Measurements from ENCODE around the gene KCNJ2.

Gene KCNJ2
- total RNA-seq = 0 reads per million in 3 experiments

DNA sequence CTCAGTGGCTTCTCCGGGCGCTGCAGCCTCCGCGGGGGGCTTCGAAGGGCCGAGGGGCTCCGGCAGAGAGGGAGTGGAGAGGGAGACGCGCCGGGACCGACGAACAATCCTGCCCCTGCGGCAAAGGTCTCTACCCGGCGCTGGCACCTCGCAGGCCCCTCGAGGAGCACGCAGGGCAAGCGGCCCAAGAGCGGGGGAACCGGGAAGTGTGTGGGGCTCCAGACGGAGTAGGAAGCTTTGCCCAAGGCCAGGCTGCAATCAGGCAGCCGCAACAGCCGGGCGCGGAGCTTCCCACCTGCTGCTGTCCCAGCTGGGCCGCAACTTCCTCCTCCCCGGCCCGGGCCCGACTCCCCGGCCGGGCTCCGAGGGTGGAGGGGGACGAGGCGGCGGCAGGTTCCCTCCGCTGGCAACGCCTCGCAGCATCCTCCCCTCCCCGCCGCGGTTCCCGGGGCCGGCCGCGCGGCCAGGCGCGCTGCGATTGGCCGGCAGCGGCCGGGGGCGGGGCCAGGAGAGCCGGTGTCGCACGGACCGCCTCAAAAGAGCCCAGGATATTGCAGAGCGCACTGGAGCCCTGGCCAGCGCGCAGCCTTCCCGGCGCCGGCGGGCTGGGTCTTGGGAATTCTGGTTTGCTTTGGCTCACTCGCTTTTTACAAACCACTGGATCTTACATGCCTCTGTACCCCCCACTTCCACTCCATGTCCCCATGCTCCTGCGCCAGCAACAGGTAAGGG lies at the start of gene KCNJ2:
Gene KCNJ2 (plus strand): TSS at position 556 of the 732 bp plus-strand sequence. CDS start 5,508 bp downstream, outside the sequence.
- no peak for DNase-seq

DNA sequence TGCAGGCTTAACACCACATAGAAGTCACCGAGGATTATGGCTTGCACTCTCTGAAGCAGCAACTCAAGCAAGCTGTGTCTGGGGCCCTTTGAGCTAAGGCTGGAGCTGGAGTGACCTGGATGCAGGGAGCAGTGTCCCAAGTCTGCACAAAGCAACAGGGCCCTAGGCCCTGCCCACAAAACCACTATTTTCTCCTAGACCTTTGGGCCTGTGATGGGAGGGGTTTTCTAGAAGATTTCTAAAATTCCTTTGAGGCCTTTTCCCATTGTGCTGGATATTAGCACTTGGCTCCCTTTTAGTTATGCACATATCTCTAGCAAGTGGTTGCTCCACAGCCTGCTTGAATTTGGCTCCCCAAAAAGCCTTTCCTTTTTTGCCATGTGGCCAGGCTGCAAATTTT lies 49.8 kb upstream of the KCNJ2 start:
- no peak for DNase-seq

DNA sequence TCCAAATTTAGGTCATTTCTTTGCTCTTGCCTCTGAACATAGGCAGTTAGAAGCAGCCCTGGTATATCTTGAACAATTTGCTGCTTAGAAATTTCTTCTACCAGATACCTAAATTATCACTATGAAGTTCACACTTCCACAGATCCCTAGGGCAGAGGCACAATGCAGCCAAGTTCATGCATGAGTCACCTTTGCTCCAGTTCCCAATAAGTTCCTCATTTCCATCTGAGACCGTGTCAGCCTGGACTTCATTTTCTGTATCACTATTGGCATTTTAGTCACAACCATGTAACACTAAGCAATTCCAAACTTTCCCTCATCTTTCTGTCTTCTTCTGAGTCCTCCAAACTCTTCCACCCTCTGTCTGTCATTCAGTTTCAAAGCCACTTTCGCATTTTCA lies 49.3 kb upstream of the KCNJ2 start:
- DNase-seq = no peak

DNA sequence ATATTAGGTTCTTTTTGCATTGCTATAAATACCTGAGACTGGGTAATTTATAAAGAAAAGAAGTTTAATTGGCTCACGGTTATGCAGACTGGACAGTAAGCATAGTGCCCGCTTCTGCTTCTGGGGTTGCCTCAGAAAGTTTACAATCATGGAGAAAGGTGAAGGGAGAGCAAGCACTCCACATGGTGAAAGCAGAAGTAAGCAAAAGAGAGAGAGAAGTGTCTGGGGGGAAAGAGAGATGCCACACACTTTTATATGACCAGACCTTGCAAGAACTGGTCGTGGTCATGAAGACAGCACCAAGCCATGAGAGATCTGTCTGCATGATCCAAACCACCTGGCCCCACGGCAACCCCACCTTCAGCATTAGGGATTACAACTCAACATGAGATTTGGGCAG lies 48.9 kb upstream of the KCNJ2 start:
- DNase-seq = no peak

DNA sequence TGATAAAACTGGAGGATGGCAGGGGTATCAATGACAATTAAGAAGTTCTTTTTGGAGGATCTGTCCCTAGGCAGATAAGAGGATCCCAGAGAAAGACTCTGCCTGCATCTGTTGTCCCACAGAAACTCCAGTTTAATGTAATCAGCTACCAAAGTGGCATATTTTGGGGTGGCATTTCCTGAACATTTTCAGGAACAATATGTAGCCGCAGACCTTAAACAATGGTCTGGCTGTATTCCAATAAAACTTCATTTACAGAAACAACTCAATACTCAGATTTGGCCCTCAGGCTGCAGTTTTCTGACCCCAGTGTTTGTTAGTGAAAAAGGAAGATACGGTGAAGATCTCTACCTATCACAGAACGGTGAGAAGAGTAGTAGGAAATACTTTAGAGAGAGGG lies 48.2 kb upstream of the KCNJ2 start:
- DNase-seq = no peak

DNA sequence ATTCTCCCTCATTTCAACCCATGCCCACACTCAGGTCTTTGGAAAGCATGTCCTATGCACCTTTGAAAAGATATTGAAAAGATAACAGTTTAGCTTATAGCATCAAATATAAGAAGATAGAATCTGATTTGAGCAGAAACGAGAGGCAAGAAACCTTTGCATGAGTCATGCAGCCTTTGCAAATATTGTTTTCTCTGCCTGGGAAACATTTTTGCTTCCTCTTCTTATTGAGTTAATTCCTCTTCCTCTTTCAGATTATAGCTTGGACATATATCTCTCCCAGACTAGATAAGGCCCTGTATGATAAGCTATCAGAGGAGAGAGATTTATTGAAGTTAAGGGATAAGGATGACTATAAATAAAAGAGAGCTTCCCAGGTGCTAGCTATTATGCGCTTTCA lies 46.1 kb upstream of the KCNJ2 start:
- no peak for DNase-seq

DNA sequence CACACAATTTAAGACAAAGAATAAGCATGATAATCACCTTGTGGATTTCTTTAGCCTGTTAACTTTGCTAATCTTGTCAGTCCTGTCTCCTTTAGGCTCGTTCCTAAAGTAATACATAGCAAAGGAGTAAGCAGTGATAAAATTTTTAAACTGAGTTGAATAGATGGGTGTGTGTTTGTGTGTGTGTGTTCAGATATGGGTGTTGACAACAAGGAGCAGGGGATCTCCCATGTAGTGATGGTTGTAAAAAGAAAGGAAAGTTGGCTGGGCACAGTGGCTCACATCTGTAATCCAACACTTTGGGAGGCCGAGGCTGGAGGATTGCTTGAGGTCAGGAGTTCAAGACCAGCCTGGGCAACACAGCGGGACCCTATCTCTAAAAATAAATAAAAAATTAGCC lies 44.6 kb upstream of the KCNJ2 start:
- no peak for DNase-seq

DNA sequence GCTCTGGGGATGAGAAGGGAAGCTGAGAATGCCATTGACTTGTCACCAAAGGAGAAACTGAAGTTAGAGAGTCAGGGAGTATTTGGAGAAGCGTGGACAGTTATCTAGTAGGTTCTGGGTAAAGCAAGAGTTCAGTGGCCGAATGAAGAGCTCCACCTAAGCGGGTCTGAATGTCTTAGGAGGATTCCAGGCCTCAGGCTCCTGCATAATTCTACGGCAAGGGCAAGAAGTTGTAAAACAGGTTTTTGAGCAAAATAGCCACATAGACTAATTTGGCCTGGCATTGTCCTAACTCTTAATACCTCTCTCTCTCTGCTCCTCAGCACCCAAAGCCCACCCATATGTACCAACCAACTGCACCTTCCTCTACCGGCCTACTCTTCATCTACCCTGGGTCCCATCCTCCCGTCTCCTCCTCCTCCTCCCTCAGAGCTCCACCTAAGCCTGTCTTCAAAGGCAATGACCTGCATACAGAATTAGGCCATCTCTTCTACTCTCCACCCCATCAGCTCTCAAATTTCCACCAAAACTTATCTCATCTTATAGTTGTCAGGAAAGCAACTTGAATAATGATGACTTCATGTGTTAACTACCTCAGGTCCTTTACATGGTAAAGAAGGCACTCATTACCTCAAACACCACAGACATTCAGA lies 42.0 kb upstream of the KCNJ2 start:
- no peak for DNase-seq

DNA sequence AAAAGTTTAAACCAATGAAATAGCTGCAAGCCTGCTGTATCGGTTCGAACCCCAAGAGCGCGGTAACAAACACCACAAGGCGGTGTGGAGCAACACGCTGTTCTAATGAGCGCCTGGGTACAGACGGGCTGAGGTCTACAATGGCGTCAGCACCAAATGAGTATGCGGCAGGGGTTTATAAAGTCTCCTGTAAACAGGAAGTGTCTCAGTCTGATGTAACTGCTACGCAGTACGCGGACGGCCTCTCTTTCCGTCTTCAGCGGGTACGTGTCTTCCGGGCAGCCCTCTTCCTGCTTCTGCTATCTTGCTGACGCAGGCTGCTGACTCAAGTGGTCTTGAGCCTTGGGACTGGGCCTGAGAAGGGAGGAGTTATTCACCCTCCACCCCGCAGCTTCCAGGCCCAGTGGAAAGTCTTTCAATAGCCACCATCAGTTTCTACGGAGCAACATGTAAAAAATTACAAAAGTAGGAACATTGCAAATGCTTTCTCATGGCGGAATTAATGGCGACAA lies 40.5 kb upstream of the KCNJ2 start:
- DNase-seq = no peak

DNA sequence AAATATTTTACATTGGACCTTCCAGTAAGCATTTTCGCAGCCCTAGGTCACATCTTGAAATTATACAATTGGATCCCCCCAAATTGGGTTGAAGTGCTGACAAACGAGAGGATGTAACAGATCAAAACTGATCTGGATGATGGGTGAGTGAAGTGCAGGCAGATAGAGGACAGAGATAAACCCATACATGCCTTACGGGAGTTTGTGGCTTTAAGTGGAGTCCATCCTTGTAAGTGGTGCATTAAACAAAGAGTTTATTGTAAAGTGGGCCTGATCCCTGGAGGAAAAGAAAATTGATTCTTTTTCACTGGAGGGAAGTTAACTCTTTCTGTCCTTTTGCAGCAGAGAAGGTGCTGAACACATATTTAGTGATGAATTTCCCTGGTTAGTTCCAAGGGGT lies 39.0 kb upstream of the KCNJ2 start:
- DNase-seq = no peak

DNA sequence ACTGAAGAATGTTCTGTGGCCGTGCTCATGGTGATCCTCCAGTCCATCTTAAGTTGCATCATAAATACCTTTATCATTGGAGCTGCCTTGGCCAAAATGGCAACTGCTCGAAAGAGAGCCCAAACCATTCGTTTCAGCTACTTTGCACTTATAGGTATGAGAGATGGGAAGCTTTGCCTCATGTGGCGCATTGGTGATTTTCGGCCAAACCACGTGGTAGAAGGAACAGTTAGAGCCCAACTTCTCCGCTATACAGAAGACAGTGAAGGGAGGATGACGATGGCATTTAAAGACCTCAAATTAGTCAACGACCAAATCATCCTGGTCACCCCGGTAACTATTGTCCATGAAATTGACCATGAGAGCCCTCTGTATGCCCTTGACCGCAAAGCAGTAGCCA lies 36.8 kb upstream of the KCNJ2 start:
- DNase-seq = no peak

DNA sequence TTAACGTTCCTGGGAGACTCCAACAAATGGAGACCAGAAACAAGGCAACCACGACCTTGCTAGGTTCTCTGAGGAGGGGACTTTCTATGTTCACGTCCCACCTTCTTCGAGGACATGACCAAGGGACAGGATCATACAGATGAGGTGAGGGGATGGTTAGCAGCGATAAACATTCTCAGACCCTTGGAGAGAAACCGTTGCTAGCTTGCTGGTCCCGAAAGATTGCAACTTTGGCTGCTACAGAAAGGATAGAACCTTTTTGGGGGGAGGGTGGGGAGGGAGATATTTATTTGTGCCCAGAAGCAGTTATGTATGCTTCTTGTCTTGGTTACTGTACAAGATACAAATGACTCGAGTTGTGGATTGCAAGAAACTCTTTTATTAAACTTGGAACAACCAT lies 35.3 kb upstream of the KCNJ2 start:
- DNase-seq = no peak

DNA sequence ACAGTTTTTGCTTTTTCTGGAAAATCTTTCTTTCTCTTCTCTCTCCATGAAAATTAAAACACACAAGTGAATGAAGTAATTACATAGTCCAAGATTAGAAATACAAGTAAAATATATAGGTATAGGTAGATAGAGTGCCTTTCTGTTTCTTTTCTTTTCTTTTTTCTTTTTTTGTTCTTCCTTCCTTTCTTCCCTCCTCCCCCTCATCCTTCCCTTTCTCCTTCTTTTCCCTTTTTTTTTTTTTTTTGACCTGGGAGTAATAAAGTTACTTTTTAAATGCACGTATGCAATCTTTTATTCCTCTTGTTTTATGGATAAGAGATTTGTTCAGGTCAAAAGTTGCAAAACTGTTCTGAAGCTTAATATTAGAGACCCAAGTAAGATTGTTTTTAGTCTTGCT lies 34.6 kb upstream of the KCNJ2 start:
- no peak for DNase-seq

DNA sequence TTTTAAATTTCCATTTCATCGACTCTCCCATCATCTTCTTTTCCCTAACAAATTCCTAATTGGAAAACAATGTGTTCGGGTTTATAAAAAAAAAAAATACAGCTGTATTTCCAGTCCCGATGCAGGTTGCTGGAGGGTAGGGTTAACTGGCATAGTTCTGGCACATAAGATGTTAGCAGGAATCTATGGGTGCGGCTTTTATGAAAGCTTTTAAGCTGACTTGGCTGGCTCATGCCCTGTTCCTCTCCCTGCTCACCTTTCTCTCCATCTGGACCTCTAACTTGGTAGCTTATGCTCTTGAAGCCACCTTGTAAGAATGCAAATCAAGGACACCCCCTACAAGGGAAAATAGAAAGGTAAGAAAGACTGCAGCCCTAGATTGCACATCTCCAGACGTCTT lies 33.2 kb upstream of the KCNJ2 start:
- DNase-seq = no peak

DNA sequence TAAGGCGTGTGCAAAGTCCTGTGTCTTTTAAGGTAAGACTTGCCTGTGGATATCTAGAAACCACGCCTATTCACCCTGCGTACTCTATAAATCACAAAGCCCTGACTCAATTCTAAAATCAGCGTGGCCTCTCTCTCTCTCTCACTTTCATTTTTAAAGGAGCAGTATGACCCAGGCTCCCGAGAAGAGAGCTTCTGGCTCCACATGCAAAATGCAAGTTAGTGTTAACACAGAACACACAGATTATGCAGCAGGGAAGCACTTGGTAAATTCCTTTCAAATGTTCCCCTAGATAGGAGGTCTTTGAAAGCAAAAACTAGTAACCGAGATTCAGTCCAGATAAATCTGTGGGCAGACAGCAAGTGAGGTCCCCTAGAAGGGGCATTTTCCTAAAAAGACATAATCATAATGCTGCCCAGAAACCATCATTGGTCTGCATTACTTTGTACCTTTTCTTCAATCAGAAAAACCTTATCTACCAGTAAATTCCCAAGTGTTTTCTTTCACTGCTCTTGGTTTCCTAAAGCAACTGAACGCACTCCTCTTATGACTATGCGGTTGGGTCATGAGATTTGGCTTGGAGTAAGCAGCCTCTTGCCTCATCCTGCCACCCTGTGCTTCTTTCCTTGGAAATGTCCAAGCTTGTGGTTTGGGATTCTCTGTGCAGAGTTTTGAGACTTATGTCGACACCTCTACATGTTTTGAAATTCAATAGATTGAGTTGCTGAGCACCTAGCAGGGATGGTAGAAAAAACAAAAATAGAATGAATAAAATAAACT lies 31.7 kb upstream of the KCNJ2 start:
- DNase-seq = no peak

DNA sequence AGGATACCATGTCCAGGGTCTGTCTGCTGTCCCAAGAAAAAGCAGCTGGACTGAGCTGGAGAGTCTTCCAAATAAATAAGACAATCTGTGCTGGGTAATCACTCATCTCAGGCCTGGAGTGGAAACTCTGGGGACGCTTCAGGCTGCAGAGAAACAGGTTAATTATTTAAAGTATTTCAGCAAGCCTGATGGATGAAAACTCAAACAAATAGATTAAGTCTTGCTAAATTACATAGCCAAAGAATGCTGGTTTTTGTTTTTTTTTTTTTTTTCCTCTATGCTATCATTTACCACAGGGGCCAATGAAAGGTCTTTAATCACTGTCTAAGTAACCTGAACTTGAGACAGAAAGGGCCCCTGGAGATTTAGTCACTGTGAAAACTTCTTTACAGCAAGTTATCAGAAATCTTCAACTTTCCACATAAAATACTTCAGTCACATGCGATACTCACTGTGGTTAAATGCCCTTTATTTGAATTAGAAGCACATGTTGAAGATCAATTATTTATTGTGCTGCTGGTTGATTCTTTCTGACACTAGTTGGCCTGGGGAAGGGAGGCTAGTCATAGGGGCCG lies 31.0 kb upstream of the KCNJ2 start:
- no peak for DNase-seq

DNA sequence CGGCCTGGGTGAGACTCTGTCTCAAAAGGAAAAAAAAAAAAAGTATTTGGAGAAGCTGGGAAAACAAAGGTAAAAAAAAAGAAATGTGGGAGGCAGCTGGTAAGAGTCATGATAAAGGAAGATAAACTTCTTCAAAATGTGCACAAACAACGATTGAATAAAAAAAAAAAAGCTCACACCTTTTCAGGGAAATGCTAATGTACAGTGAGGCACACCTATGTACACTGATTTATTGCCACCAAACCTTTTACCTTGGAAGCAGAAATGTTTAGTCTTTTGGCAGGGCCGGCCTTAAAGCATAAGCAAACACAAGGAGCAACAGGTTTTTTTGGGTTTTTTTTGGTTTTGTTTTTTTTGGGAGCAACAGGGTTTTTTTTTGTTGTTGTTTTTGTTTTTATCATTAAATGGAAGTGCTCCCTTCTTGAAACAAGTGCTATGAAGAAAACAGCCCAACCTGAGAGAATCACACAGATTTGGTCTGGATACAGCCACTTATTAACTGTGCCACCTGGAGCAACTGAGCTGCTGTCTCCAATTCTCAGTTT lies 29.8 kb upstream of the KCNJ2 start:
- DNase-seq = no peak

DNA sequence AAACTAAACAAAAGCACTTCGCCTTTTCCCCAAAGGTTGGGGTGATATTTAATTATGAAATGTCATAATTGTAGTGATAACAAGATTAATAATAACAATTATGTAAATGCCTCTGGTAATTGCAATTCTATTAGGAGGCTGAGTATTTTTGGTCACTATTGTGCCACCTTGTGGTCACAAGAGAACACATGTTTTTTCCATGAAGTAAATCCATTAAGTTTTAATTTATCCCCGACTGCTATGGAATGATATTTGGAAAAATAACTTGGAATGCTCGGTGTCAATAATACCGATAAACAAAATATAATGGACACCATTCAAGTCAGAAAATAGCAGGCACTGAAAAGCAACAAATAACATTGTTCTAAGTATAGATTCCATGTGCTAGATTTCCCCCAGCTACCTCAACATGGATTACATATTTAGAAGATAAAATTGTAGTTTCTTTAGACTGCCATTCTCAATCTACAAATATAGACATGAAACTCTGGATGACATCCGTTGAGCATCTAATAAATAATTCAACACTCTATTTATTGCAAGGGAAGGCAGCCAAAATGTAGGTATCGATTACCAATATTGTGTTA lies 25.0 kb upstream of the KCNJ2 start:
- DNase-seq = no peak

DNA sequence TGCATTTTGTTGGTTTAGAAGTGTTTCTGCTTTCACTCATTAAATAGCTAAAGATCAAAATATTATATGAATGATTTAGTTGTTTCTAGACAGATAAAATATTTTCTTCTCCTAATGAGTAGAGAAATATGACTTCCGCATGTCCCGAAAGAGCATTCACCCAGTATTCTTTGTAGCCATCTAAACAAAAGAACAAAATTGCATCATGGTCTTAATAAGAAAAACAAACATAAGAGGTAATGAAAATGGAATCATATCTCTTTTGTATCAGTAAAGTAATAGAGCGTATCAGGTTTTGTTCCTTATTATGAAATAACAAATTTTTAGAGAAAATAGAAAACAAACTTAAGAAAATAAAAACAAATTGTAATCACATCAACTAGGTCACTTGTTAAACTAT lies 16.1 kb upstream of the KCNJ2 start:
- no peak for DNase-seq

DNA sequence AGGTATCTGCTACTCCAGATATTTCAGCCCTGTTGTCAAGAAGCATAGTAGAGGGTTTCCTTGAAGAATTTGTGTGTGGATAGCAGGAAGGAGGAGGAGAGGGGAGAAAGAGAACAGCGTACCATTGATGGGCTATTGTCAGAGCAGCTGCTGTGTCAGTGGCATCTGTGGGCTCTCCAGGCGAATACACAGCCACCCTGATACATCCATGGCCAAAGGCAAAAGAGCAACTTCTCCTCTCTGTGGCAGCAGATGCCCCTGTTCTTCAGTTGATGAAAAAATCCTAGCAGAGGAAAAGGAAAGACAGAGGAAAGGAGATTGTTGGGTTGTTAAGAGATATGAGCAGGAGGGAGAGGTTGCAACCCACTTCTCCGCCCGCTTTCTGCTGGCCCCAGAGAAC lies 12.2 kb upstream of the KCNJ2 start:
- no peak for DNase-seq

DNA sequence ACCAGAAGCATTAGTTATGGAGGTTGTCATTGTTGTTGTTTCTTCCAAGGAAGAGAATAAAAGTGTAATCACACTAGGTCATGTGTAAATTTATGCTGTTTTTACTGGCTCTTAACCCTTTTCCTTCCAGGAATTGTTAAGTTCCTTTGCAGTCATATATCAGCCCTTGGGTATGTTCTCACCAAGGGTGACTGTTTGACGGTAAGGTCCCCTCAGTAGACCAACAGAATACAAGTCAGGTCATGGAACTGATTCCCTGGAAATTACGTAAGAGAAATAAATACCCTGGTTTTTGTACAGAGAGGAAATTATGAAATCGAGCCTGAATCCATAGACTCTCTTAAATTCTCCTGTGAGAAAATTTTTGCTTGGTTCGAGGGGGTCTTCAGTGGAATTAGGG lies 11.2 kb upstream of the KCNJ2 start:
- DNase-seq = no peak

DNA sequence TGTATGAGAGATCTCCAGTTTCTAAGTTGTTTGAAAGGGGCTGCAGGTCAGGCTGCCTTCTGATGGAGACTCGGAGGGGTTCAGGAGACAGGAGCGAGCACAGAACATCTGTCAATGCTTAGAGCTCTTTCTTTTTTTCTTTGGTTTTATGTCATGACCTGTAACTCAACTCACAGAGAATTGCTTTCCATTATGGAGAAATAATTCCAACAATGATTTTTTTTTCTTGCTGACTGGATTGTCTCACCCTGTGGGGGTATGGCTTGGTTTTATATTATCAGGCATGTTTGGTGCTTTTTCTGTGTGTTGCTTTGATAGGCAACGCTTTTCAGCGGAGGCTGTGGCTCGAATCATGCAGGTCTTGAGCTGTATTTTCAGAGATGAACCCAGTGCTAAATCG lies 10.7 kb upstream of the KCNJ2 start:
- no peak for DNase-seq

DNA sequence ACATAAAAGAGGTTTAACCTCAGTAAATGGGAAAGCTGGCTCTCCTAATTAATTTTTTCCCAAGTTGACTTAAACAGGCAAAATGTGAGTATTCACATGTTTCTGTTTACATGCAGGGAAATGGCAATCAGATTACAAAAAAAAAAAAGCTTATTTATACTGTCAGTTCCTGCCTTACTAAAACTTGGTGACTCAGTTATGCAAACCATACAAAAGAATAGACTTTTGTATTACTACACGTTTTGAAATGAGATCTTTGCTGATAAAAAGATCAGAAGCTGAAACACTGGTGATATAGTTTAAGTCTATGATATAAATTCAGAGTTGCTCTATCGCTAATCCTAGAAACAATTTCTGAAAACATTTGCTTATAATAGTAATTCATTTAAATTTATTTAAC lies 9.4 kb upstream of the KCNJ2 start:
- no peak for DNase-seq
